ENCODE data around the gene SLC16A5. TPM values are rescaled to one million over a fixed set of nuclear protein-coding genes. Genes with fewer than 3 reads are reported as not detected.

SLC16A5 gene
- polyA plus RNA-seq, 1 donor (not counting 4 experiments of a cell fraction or from before 2014, with no cell fraction given), result 3.5 TPM

DNA sequence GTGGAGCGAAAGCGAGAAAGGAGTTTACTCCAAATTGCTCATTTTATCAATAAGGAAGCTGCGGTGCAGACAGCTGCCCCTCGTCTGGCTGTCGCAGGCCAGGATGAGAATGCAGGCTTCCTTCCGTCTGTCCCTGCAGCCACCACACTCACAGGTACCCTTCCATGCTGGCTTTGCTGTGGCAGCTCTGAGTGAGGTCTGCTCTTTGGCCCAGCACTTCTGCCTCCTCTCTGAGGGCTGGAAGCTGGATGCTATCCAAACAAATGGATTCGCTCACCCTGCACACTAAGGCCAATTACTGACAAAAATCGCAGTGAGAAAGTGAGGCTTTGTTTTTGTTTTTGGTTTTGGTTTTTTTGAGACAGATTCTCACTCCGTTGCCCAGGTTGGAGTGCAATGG lies 29.0 kb downstream of the SLC16A5 start:
- FAIRE-seq, result no peak
- TF ChIP-seq, protein P1, sequence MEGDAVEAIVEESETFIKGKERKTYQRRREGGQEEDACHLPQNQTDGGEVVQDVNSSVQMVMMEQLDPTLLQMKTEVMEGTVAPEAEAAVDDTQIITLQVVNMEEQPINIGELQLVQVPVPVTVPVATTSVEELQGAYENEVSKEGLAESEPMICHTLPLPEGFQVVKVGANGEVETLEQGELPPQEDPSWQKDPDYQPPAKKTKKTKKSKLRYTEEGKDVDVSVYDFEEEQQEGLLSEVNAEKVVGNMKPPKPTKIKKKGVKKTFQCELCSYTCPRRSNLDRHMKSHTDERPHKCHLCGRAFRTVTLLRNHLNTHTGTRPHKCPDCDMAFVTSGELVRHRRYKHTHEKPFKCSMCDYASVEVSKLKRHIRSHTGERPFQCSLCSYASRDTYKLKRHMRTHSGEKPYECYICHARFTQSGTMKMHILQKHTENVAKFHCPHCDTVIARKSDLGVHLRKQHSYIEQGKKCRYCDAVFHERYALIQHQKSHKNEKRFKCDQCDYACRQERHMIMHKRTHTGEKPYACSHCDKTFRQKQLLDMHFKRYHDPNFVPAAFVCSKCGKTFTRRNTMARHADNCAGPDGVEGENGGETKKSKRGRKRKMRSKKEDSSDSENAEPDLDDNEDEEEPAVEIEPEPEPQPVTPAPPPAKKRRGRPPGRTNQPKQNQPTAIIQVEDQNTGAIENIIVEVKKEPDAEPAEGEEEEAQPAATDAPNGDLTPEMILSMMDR (optimal IDR thresholded peaks at IDR 0.05 in 1 of 3, IDR thresholded peaks at IDR 0.05 in 1 of 3, conservative IDR thresholded peaks at IDR 0.05 in 1 of 3; ENCODE audit: extremely low read depth in 1 of 3, insufficient read depth in 2 of 3, low read length in 3 of 3), result no peak
- no peak for TF ChIP-seq EZH2 (IDR thresholded peaks at IDR 0.05; ENCODE audit: low read length)
- H3K79me2 ChIP-seq (ENCODE audit: control insufficient read depth, insufficient read depth, low read length), result no peaks in the 10 kb centered on the region
- no peaks in the 10 kb centered on the region for H3K27me3 ChIP-seq (ENCODE audit: control insufficient read depth, extremely low read depth, insufficient read depth, low read length)
- H3K4me3 ChIP-seq (ENCODE audit: control insufficient read depth in 2 of 3, extremely low read depth in 1 of 3, insufficient read depth in 2 of 3, low read depth in 1 of 3, low read length in 3 of 3), result no peak overlapping the region
- DNase-seq (ENCODE audit: low read depth, low spot score), result no peak
- peaks cover 0 to 10% of the 10 kb centered on the region in 2 experiments for H3K36me3 ChIP-seq (ENCODE audit: control insufficient read depth in 2 of 2, extremely low read depth in 1 of 2, insufficient read depth in 2 of 2, low read length in 2 of 2)
- H3K27ac ChIP-seq (ENCODE audit: control insufficient read depth, insufficient read depth, low read length), result no peak overlapping the region
- H2AFZ ChIP-seq (ENCODE audit: control insufficient read depth, low read length), result no peak overlapping the region
- no peaks in the 10 kb centered on the region for H3K9me3 ChIP-seq (ENCODE audit: control insufficient read depth, low read depth, low read length)
- H3K4me2 ChIP-seq (ENCODE audit: control insufficient read depth, extremely low read depth, insufficient read depth, low read depth, low read length), result no peak overlapping the region
- no peak overlapping the region for H3K9ac ChIP-seq (ENCODE audit: control insufficient read depth, extremely low read depth, insufficient read depth, low read length)
- H4K20me1 ChIP-seq (ENCODE audit: control insufficient read depth, extremely low read depth, insufficient read depth, low read length), result no peaks in the 10 kb centered on the region
- dilution Hi-C loops (cut with MboI; ENCODE audit: extremely low pct_ligation_motif_present, low sequenced_read_pairs), result no loop called here
- H3K4me1 ChIP-seq (ENCODE audit: control insufficient read depth, extremely low read depth, insufficient read depth, low read length), result peaks cover 17% of the 10 kb centered on the region
- H3K9me1 ChIP-seq (ENCODE audit: control insufficient read depth, extremely low read depth, insufficient read depth, low read length), result no peaks in the 10 kb centered on the region

DNA sequence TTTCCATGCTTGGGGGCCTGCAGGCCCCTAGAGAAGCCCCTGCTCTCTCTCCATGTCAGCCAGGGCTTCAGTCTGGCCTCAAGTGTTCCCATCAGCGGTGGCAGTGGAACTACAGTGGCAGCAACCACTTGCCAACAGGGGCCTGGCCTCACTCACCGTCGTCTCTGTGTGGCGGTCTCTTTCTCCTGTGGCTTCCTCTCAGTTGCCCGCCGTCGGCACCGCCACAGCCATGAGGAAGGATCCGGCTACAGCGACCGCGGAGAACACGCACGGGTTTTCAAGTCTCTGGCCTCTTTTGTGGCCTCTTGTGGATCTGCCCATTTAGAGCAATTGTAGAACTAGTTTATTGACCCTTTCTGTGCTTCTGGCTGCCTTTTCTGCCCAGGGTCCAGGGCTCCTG lies 30.6 kb downstream of the SLC16A5 start:
- no peak for FAIRE-seq
- no peak for TF ChIP-seq EZH2 (IDR thresholded peaks at IDR 0.05; ENCODE audit: low read length)
- TF ChIP-seq, protein P1 (optimal IDR thresholded peaks at IDR 0.05 in 1 of 3, IDR thresholded peaks at IDR 0.05 in 1 of 3, conservative IDR thresholded peaks at IDR 0.05 in 1 of 3; ENCODE audit: extremely low read depth in 1 of 3, insufficient read depth in 2 of 3, low read length in 3 of 3), result no peak
- no peaks in the 10 kb centered on the region for H3K27me3 ChIP-seq (ENCODE audit: control insufficient read depth, extremely low read depth, insufficient read depth, low read length)

More for the DNA sequence above, 30.6 kb downstream of the SLC16A5 start:
- H4K20me1 ChIP-seq (ENCODE audit: control insufficient read depth, extremely low read depth, insufficient read depth, low read length), result no peaks in the 10 kb centered on the region
- no peaks in the 10 kb centered on the region for H3K79me2 ChIP-seq (ENCODE audit: control insufficient read depth, insufficient read depth, low read length)
- H3K36me3 ChIP-seq (ENCODE audit: control insufficient read depth in 2 of 2, extremely low read depth in 1 of 2, insufficient read depth in 2 of 2, low read length in 2 of 2), result peaks cover 0 to 10% of the 10 kb centered on the region in 2 experiments
- H3K9me1 ChIP-seq (ENCODE audit: control insufficient read depth, extremely low read depth, insufficient read depth, low read length), result no peaks in the 10 kb centered on the region
- no peak overlapping the region for H3K4me2 ChIP-seq (ENCODE audit: control insufficient read depth, extremely low read depth, insufficient read depth, low read depth, low read length)
- no peak overlapping the region for H2AFZ ChIP-seq (ENCODE audit: control insufficient read depth, low read length)
- no peak overlapping the region for H3K4me3 ChIP-seq (ENCODE audit: control insufficient read depth in 2 of 3, extremely low read depth in 1 of 3, insufficient read depth in 2 of 3, low read depth in 1 of 3, low read length in 3 of 3)
- H3K4me1 ChIP-seq (ENCODE audit: control insufficient read depth, extremely low read depth, insufficient read depth, low read length), result peaks cover 17% of the 10 kb centered on the region
- DNase-seq (ENCODE audit: low read depth, low spot score), result no peak
- H3K27ac ChIP-seq (ENCODE audit: control insufficient read depth, insufficient read depth, low read length), result no peak overlapping the region
- no peaks in the 10 kb centered on the region for H3K9me3 ChIP-seq (ENCODE audit: control insufficient read depth, low read depth, low read length)
- dilution Hi-C loops (cut with MboI; ENCODE audit: extremely low pct_ligation_motif_present, low sequenced_read_pairs), result no loop called here
- H3K9ac ChIP-seq (ENCODE audit: control insufficient read depth, extremely low read depth, insufficient read depth, low read length), result no peak overlapping the region
